ENCODE data around the gene PLEKHS1.

DNA sequence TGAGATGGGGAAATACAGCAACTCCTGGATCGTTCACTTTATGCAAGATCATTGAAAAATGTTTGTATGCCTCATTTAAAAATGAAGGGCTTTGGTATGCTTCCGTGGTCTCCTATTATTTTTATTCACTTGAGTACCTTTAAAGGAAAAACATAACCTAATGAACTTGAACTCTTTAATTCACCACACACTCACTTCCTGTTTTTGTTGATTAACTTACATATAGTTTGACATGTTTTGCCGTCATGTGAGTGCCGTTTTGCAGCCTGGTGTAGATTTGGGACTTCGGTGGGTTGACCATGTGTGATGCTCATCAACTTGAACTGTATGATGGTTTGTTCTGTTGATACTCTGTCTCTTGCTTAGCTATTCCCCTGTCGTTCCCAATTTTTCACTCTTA is 42.8 kb upstream of the PLEKHS1 start:
- TF ChIP-seq, protein P1, sequence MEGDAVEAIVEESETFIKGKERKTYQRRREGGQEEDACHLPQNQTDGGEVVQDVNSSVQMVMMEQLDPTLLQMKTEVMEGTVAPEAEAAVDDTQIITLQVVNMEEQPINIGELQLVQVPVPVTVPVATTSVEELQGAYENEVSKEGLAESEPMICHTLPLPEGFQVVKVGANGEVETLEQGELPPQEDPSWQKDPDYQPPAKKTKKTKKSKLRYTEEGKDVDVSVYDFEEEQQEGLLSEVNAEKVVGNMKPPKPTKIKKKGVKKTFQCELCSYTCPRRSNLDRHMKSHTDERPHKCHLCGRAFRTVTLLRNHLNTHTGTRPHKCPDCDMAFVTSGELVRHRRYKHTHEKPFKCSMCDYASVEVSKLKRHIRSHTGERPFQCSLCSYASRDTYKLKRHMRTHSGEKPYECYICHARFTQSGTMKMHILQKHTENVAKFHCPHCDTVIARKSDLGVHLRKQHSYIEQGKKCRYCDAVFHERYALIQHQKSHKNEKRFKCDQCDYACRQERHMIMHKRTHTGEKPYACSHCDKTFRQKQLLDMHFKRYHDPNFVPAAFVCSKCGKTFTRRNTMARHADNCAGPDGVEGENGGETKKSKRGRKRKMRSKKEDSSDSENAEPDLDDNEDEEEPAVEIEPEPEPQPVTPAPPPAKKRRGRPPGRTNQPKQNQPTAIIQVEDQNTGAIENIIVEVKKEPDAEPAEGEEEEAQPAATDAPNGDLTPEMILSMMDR (IDR thresholded peaks at IDR 0.05): no peak
- TF ChIP-seq POLR2A (IDR thresholded peaks at IDR 0.05): no peak

Data from lower leg skin (tissue), 3 donors.